MM.1S (cell line): ENCODE results near the gene PPP6R1.

ENCODE experiments used
- DNase-seq: peaks from one replicate; pipeline ENCODE4 v3.0.0-alpha.2; 2015
- H2AFZ ChIP-seq: fragments of 300-600 bp; sonication (generic); 2 replicates; pipeline ENCODE4 v1.6.0; 2016; ENCODE audit warnings: antibody characterized with exemption, low read length
- H3F3A ChIP-seq: fragments of 300-600 bp; sonication (generic); 2 replicates; pipeline ENCODE4 v1.6.1; 2016; ENCODE audit warnings: mild to moderate bottlenecking, antibody characterized with exemption, low read length, moderate library complexity, mixed read lengths; ENCODE audit not compliant: insufficient read depth
- H3K27ac ChIP-seq: fragments of 300-600 bp; sonication (generic); 2 replicates; pipeline ENCODE4 v1.5.1; 2016; ENCODE audit warnings: mild to moderate bottlenecking, low read length
- H3K27me3 ChIP-seq: fragments of 300-600 bp; sonication (generic); replicated peaks from 2 replicates; pipeline ENCODE4 v1.6.0; 2016; ENCODE audit warnings: low read length; ENCODE audit not compliant: insufficient read depth
- H3K36me3 ChIP-seq: fragments of 300-600 bp; sonication (generic); replicated peaks from 2 replicates; pipeline ENCODE4 v1.6.1; 2016; ENCODE audit warnings: mild to moderate bottlenecking, low read length, mixed read lengths; ENCODE audit not compliant: insufficient read depth
- H3K4me1 ChIP-seq: fragments of 300-600 bp; sonication (generic); 2 replicates; pipeline ENCODE4 v1.6.1; 2016; ENCODE audit warnings: low read length, mixed read lengths
- H3K4me2 ChIP-seq: fragments of 300-600 bp; sonication (generic); 2 replicates; pipeline ENCODE4 v1.6.0; 2016; ENCODE audit warnings: low read depth, low read length
- H3K4me3 ChIP-seq: fragments of 300-600 bp; sonication (generic); 2 replicates; pipeline ENCODE4 v1.5.1; 2016; ENCODE audit warnings: low read length, mixed read lengths
- H3K79me2 ChIP-seq: fragments of 300-600 bp; sonication (generic); 2 replicates; pipeline ENCODE4 v1.6.1; 2016; ENCODE audit warnings: mixed run types, low read length, mixed read lengths
- H3K9ac ChIP-seq: fragments of 300-600 bp; sonication (generic); 2 replicates; pipeline ENCODE4 v1.6.1; 2016; ENCODE audit warnings: low read length, mixed read lengths
- H3K9me2 ChIP-seq: fragments of 300-600 bp; sonication (generic); replicated peaks from 2 replicates; pipeline ENCODE4 v1.6.1; 2016; ENCODE audit warnings: mild to moderate bottlenecking, low read length, mixed read lengths; ENCODE audit not compliant: insufficient read depth
- H3K9me3 ChIP-seq: fragments of 300-600 bp; sonication (generic); replicated peaks from 2 replicates; pipeline ENCODE4 v1.6.1; 2016; ENCODE audit warnings: mild to moderate bottlenecking, low read length, mixed read lengths; ENCODE audit not compliant: insufficient read depth
- H4K20me1 ChIP-seq: fragments of 300-600 bp; sonication (generic); 2 replicates; pipeline ENCODE4 v1.6.1; 2016; ENCODE audit warnings: mild to moderate bottlenecking, low read length, moderate library complexity, mixed read lengths; ENCODE audit not compliant: insufficient read depth
- EZH2 ChIP-seq: fragments of 300-600 bp; sonication (generic); optimal IDR thresholded peaks from 2 replicates; pipeline ENCODE3; 2017; ENCODE audit warnings: low read depth, mild to moderate bottlenecking, antibody characterized with exemption, low read length, mixed read lengths
- EZH2phosphoT487 ChIP-seq: fragments of 300-600 bp; sonication (generic); IDR thresholded peaks from 2 replicates; pipeline ENCODE4 v1.6.1; 2018; ENCODE audit warnings: antibody characterized with exemption, low read length
- TF ChIP-seq, protein P1 (sequence below): fragments of 300-600 bp; sonication (generic); IDR thresholded peaks from 2 replicates; pipeline ENCODE4 v1.5.1; 2016; ENCODE audit warnings: antibody characterized with exemption, low read length, mixed read lengths

The PPP6R1 gene

DNA sequence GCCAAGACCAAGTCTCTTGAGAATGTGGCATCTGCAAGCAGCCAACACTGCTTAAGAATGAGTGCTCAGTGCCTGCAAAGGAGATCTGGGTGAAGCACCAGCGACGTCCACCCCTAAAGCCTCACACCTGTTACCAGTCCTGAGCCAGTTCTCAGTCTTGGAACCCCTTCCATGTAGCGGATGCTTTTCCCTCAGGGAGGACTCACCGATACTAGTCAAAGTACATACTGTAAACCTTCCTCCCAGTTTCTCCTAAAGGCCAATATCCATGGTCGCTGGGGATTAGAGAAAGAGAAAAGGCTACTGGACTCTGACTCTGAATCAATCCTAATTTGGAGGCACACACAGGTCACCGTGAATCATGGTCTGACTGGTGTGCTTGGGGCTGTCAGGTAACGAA, 45.3 kb downstream of the PPP6R1 start:
- Histone ChIP-seq H4K20me1 (no peaks in the 10 kb centered on the region), H3K27me3 (peaks cover 29% of the 10 kb centered on the region), H3K27ac (no peak overlapping the region), H2AFZ (no peak overlapping the region), H3F3A (no peaks in the 10 kb centered on the region), H3K9me2 (no peaks in the 10 kb centered on the region), H3K9me3 (no peaks in the 10 kb centered on the region), H3K4me1 (peaks cover 7% of the 10 kb centered on the region), H3K4me3 (no peak overlapping the region), H3K9ac (no peak overlapping the region), H3K36me3 (no peaks in the 10 kb centered on the region), H3K4me2 (no peak overlapping the region), H3K79me2 (no peaks in the 10 kb centered on the region)
- TF ChIP-seq, protein P1, sequence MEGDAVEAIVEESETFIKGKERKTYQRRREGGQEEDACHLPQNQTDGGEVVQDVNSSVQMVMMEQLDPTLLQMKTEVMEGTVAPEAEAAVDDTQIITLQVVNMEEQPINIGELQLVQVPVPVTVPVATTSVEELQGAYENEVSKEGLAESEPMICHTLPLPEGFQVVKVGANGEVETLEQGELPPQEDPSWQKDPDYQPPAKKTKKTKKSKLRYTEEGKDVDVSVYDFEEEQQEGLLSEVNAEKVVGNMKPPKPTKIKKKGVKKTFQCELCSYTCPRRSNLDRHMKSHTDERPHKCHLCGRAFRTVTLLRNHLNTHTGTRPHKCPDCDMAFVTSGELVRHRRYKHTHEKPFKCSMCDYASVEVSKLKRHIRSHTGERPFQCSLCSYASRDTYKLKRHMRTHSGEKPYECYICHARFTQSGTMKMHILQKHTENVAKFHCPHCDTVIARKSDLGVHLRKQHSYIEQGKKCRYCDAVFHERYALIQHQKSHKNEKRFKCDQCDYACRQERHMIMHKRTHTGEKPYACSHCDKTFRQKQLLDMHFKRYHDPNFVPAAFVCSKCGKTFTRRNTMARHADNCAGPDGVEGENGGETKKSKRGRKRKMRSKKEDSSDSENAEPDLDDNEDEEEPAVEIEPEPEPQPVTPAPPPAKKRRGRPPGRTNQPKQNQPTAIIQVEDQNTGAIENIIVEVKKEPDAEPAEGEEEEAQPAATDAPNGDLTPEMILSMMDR: no peak
- TF ChIP-seq EZH2 (no peak), EZH2phosphoT487 (no peak)
- no peak for DNase-seq

DNA sequence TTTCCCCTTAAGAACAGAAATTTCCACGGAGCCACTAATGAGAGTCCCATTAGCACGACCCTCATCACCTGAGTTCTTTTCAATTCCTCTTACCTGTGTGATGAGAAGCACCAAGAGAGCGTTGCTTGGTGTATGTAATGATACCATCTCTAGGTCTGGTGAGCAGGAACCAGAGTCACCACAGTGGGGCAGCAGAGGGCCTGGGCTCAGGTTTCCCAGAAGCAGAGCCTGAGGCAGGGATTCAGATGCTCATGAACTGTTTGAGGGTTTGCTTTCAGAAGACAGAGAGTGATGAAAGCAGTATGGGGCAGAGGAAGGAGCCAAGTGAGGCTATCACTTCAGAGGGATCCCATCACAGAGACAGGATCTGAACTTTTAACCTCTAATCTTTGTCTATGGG, 46.4 kb downstream of the PPP6R1 start:
- H3K27ac ChIP-seq: no peak overlapping the region
- peak; percentile 82 for DNase-seq
- H3K9me3 ChIP-seq: no peaks in the 10 kb centered on the region
- no peak overlapping the region for H3K9ac ChIP-seq
- peaks cover 7% of the 10 kb centered on the region for H3K4me1 ChIP-seq
- no peaks in the 10 kb centered on the region for H3F3A ChIP-seq
- H3K27me3 ChIP-seq: peaks cover 29% of the 10 kb centered on the region
- H3K9me2 ChIP-seq: no peaks in the 10 kb centered on the region
- H3K79me2 ChIP-seq: no peaks in the 10 kb centered on the region
- no peak overlapping the region for H3K4me2 ChIP-seq
- TF ChIP-seq EZH2: no peak
- TF ChIP-seq, protein P1: peak; percentile 96
- no peak overlapping the region for H3K4me3 ChIP-seq
- H3K36me3 ChIP-seq: no peaks in the 10 kb centered on the region
- H2AFZ ChIP-seq: no peak overlapping the region
- H4K20me1 ChIP-seq: no peaks in the 10 kb centered on the region

DNA sequence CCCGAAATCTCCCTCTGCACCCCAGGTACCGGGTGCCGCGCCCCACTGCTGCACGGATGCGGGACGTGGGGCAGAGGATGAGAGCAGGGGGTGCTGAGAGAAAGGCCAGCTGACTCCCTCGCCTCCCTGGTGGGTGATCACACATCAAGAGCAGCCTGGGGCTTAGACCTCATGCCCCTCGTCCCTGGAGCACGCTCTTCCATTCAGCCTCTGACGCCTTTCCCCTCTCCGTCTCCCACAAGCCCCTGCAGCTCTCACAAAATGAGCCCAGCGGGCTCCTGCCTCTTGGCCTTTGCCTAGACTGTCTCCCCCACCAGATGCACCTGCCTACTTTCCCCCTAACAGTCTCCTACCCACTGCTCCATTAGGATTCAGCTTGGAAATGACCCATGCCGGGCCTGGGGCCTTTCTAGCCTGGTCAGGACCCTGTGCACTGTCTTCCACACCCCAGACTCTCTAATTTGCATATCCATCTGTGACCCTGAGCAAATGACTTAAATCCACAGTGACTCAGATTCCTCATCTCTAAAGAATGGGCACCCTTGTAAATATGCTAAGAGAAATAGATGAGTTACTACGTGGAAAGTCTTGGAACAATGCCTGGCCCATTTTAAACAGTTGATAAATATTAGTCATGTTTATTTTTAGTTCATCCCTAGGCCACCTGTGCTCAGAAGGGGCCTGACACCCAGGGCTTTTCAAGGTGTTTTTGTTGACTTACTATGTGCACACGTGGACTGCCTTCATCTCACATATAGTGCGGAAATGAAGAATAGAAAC, 48.9 kb downstream of the PPP6R1 start:
- H3K4me2 ChIP-seq: no peak overlapping the region
- H3K4me3 ChIP-seq: no peak overlapping the region
- peak; percentile 33 for DNase-seq
- H3K4me1 ChIP-seq: peaks cover 11% of the 10 kb centered on the region
- no peaks in the 10 kb centered on the region for H4K20me1 ChIP-seq
- peaks cover 37% of the 10 kb centered on the region for H3K27me3 ChIP-seq
- no peaks in the 10 kb centered on the region for H3K79me2 ChIP-seq
- no peaks in the 10 kb centered on the region for H3K36me3 ChIP-seq
- TF ChIP-seq, protein P1: no peak
- TF ChIP-seq EZH2: no peak
- TF ChIP-seq EZH2phosphoT487: no peak
- H3K9me2 ChIP-seq: no peaks in the 10 kb centered on the region
- no peaks in the 10 kb centered on the region for H3F3A ChIP-seq
- H2AFZ ChIP-seq: no peak overlapping the region
- H3K9ac ChIP-seq: no peak overlapping the region
- no peak overlapping the region for H3K27ac ChIP-seq
- no peaks in the 10 kb centered on the region for H3K9me3 ChIP-seq
